A549 (cell line): ENCODE data around the gene PRICKLE1. TPM values are rescaled to one million over a fixed set of nuclear protein-coding genes. Genes with fewer than 3 reads are reported as not detected.

Experiments used
- ATAC-seq, 2 experiments: fragments of 200-7000 bp in 1 of 2; fragments of >200 bp in 1 of 2; cut with Nextera tagmentation in 1 of 2; cut with Tn5 transposase in 1 of 2; 3 replicates each; pipeline versions ENCODE4 v1.8.0 to v1.9.1; 2018 to 2020; ENCODE audit warnings: mild to moderate bottlenecking in 1 of 2, moderate library complexity in 1 of 2
- CTCF ChIA-PET: fragments of 300-600 bp; sonication (Branson Sonifier 250); formaldehyde crosslinking; extraction: SDS; loops from one replicate; lab custom pipeline; 2021; ENCODE audit warnings: antibody characterized with exemption, inconsistent platforms; lab: Yijun Ruan, JAX
- POLR2A ChIA-PET: fragments of 350-600 bp; formaldehyde crosslinking; extraction: SDS; loops from one replicate; lab custom pipeline; 2021; ENCODE audit warnings: antibody characterized with exemption, inconsistent platforms; lab: Yijun Ruan, JAX
- DNase-seq, 2 experiments: peaks; one replicate each; pipeline versions ENCODE4 v3.0.0 to v3.0.0-alpha.2; 2011 to 2016; ENCODE audit warnings: low read depth in 1 of 2, low spot score in 1 of 2
- FAIRE-seq: peaks from 2 replicates; lab custom pipeline; 2011; peaks lifted over from hg19 to GRCh38; lab: Jason Lieb, UNC
- H3K27ac ChIP-seq, 2 experiments: fragments of >200 bp; sonication (Bioruptor Twin); formaldehyde crosslinking; 3 replicates each; pipeline ENCODE4 v1.5.1; 2016 to 2017
- H3K4me1 ChIP-seq: fragments of >200 bp; sonication (Bioruptor Twin); formaldehyde crosslinking; 3 replicates; pipeline ENCODE4 v1.6.1; 2016
- H3K4me2 ChIP-seq: fragments of >200 bp; sonication (Bioruptor Twin); formaldehyde crosslinking; 3 replicates; pipeline ENCODE4 v1.6.1; 2016
- H3K4me3 ChIP-seq: fragments of >200 bp; sonication (Bioruptor Twin); formaldehyde crosslinking; 3 replicates; pipeline ENCODE4 v1.5.1; 2016
- H3K9me3 ChIP-seq: fragments of >200 bp; sonication (Bioruptor Twin); formaldehyde crosslinking; 3 replicates; pipeline ENCODE4 v1.6.1; 2016
- BHLHE40 ChIP-seq: IDR thresholded peaks from 2 replicates; pipeline ENCODE4 v1.6.1; 2012; ENCODE audit warnings: low read depth, low read length, inconsistent platforms
- CBX8 ChIP-seq: fragments of 200-600 bp; sonication (generic); IDR thresholded peaks from 2 replicates; pipeline ENCODE4 v1.6.1; 2016
- CEBPB ChIP-seq, 2 experiments: fragments of >200 bp in 1 of 2; sonication (Bioruptor Twin) in 1 of 2; formaldehyde crosslinking in 1 of 2; IDR thresholded peaks; 2 replicates each; pipeline ENCODE4 v1.6.1; 2012 to 2016
- EHF ChIP-seq: fragments of 250-450 bp; sonication (Bioruptor Pico); IDR thresholded peaks from 2 replicates; pipeline ENCODE4 v1.5.0; 2020; ENCODE audit warnings: mild to moderate bottlenecking
- FOSB ChIP-seq: fragments of 250-450 bp; sonication (Bioruptor Pico); IDR thresholded peaks from 2 replicates; pipeline ENCODE4 v1.5.0; 2020; ENCODE audit warnings: mild to moderate bottlenecking, moderate library complexity
- FOSL2 ChIP-seq, 2 experiments: fragments of 450-650 bp in 1 of 2; fragments of >200 bp in 1 of 2; sonication (Bioruptor Twin) in 1 of 2; formaldehyde crosslinking; IDR thresholded peaks; 2 replicates each; pipeline versions ENCODE4 v1.5.0 to v1.6.1; 2016 to 2020; ENCODE audit warnings: mild to moderate bottlenecking in 1 of 2, moderate library complexity in 1 of 2
- FOXS1 ChIP-seq: fragments of 250-450 bp; sonication (Bioruptor Pico); IDR thresholded peaks from 2 replicates; pipeline ENCODE4 v1.5.0; 2020; ENCODE audit warnings: mild to moderate bottlenecking, moderate library complexity
- GATA3 ChIP-seq: IDR thresholded peaks from 2 replicates; pipeline ENCODE4 v1.6.1; 2012; ENCODE audit warnings: borderline replicate concordance
- HEYL ChIP-seq: fragments of 250-450 bp; sonication (Bioruptor Pico); IDR thresholded peaks from 2 replicates; pipeline ENCODE4 v1.8.0; 2021; ENCODE audit warnings: mild to moderate bottlenecking, moderate library complexity
- HOXA7 ChIP-seq: fragments of 250-450 bp; sonication (Bioruptor Pico); IDR thresholded peaks from 2 replicates; pipeline ENCODE4 v1.5.0; 2020; ENCODE audit warnings: mild to moderate bottlenecking, moderate library complexity
- HOXB5 ChIP-seq: fragments of 250-450 bp; sonication (Bioruptor Pico); IDR thresholded peaks from 2 replicates; pipeline ENCODE4 v1.5.0; 2020; ENCODE audit warnings: mild to moderate bottlenecking, moderate library complexity
- JUN ChIP-seq, 2 experiments: fragments of >200 bp; sonication (Bioruptor Twin); formaldehyde crosslinking; IDR thresholded peaks; 2 replicates in 1 of 2; 3 replicates in 1 of 2; pipeline ENCODE4 v1.6.1; 2016 to 2017
- MYC ChIP-seq: IDR thresholded peaks from 2 replicates; pipeline ENCODE4 v1.6.1; 2012; ENCODE audit warnings: mild to moderate bottlenecking, inconsistent platforms, low read length, improper control_type of control experiment, borderline replicate concordance
- POLR2AphosphoS2 ChIP-seq: conservative IDR thresholded peaks from 2 replicates; pipeline ENCODE4 v1.6.1; 2012; ENCODE audit warnings: low read length, improper control_type of control experiment, inconsistent platforms
- RCOR1 ChIP-seq: fragments of 150-350 bp; IDR thresholded peaks from 2 replicates; pipeline ENCODE4 v1.6.1; 2014; ENCODE audit warnings: antibody characterized with exemption, low read length, low read depth
- SREBF2 ChIP-seq: fragments of 450-650 bp; IDR thresholded peaks from 2 replicates; pipeline ENCODE4 v1.6.1; 2014; ENCODE audit warnings: mild to moderate bottlenecking, moderate library complexity
- TP53 ChIP-seq: fragments of 250-450 bp; sonication (Bioruptor Pico); IDR thresholded peaks from 2 replicates; pipeline ENCODE4 v1.5.0; 2021; ENCODE audit warnings: mild to moderate bottlenecking, moderate library complexity
- ZSCAN20 ChIP-seq: fragments of 250-450 bp; sonication (Bioruptor Pico); IDR thresholded peaks from 2 replicates; pipeline ENCODE4 v1.8.0; 2022; ENCODE audit warnings: mild to moderate bottlenecking, moderate library complexity
- WGBS: methylation state at CpG from one replicate; pipeline ENCODE4 v1.1.6; 2017; ENCODE audit errors: missing lambda C conversion rate; 5-methylcytosine and 5-hydroxymethylcytosine counted together
- polyA plus RNA-seq, 4 experiments: library from polyadenylated mRNA; depleted of rRNA in 3 of 4; stranded (reverse); fragments of >200 nt; fragmentation: RNase III in 1 of 4; extraction: RNeasy Plus Mini Kit Qiagen cat#74134 plus additional on column Dnase treatment in 1 of 4; gene quantifications; 2 replicates in 3 of 4; 3 replicates in 1 of 4; pipeline ENCODE4 v1.2.3, GENCODE V29; 2011 to 2017
- TF ChIP-seq, protein P1 (sequence below): fragments of 250-450 bp; sonication (Bioruptor Pico); IDR thresholded peaks from 2 replicates; pipeline ENCODE4 v1.5.0; 2021; ENCODE audit warnings: mild to moderate bottlenecking, moderate library complexity, borderline replicate concordance
- TF ChIP-seq, protein P2 (sequence below): IDR thresholded peaks from 2 replicates; pipeline ENCODE4 v1.6.1; 2012; ENCODE audit warnings: low read depth, borderline replicate concordance
- TF ChIP-seq, protein P3 (sequence below): fragments of >200 bp; sonication (Bioruptor Twin); formaldehyde crosslinking; IDR thresholded peaks from 3 replicates; pipeline ENCODE4 v1.6.1; 2016
- TF ChIP-seq, protein P4 (sequence below): IDR thresholded peaks from 2 replicates; pipeline ENCODE4 v1.6.1; 2012
- TF ChIP-seq, protein P5 (sequence below): fragments of 150-350 bp; IDR thresholded peaks from 2 replicates; pipeline ENCODE4 v1.6.1; 2014; ENCODE audit warnings: low read depth, mild to moderate bottlenecking, low read length
- TF ChIP-seq, protein P6 (sequence below): fragments of 450-650 bp; IDR thresholded peaks from 2 replicates; pipeline ENCODE4 v1.6.1; 2014; ENCODE audit warnings: antibody characterized with exemption

PRICKLE1 gene
- polyA plus RNA-seq, 2 of the 4 experiments (the other 2 are of a cell fraction), result 1.5 to 1.8 TPM

DNA sequence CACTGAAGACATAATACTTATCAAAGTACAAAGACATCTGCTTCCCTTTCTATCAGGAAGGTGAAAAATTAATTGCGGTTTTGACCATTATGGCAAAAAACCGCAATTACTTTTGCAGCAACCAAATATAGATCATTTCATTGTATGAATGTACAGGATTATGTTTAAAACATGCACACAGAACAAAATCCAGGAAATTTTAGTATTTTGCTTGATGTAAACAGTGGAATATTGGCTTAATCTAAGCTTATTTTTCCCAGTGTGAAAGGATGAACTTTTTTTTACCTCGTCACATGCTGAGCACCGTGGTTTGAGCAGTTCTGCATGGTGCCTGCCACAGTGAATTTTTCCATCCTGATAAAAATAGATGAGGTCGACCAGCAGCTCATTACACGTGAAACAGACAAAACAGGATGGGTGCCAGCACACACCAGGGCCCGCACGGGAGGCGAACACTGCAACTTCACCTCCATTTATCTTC is 121.2 kb downstream of the PRICKLE1 start:
- H3K4me3 ChIP-seq, result no peak overlapping the region
- WGBS, result 77% methylated on average over 9 of the region's 9 CpGs
- no peak overlapping the region for H3K4me2 ChIP-seq
- no peak for TF ChIP-seq HEYL
- TF ChIP-seq, protein P1, sequence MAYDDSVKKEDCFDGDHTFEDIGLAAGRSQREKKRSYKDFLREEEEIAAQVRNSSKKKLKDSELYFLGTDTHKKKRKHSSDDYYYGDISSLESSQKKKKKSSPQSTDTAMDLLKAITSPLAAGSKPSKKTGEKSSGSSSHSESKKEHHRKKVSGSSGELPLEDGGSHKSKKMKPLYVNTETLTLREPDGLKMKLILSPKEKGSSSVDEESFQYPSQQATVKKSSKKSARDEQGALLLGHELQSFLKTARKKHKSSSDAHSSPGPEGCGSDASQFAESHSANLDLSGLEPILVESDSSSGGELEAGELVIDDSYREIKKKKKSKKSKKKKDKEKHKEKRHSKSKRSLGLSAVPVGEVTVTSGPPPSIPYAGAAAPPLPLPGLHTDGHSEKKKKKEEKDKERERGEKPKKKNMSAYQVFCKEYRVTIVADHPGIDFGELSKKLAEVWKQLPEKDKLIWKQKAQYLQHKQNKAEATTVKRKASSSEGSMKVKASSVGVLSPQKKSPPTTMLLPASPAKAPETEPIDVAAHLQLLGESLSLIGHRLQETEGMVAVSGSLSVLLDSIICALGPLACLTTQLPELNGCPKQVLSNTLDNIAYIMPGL (CRISPR knock-in tag), result no peak
- TF ChIP-seq, protein P2, sequence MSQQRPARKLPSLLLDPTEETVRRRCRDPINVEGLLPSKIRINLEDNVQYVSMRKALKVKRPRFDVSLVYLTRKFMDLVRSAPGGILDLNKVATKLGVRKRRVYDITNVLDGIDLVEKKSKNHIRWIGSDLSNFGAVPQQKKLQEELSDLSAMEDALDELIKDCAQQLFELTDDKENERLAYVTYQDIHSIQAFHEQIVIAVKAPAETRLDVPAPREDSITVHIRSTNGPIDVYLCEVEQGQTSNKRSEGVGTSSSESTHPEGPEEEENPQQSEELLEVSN, result no peak
- TF ChIP-seq, protein P3, sequence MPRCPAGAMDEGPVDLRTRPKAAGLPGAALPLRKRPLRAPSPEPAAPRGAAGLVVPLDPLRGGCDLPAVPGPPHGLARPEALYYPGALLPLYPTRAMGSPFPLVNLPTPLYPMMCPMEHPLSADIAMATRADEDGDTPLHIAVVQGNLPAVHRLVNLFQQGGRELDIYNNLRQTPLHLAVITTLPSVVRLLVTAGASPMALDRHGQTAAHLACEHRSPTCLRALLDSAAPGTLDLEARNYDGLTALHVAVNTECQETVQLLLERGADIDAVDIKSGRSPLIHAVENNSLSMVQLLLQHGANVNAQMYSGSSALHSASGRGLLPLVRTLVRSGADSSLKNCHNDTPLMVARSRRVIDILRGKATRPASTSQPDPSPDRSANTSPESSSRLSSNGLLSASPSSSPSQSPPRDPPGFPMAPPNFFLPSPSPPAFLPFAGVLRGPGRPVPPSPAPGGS, result no peak
- peaks cover 2% of the 10 kb centered on the region; the same call in 1 of the 3 replicates for H3K4me1 ChIP-seq
- FAIRE-seq, result no peak
- DNase-seq, result no peak
- ATAC-seq, result no peak
- no peaks in the 10 kb centered on the region for H3K9me3 ChIP-seq
- CTCF ChIA-PET, result interaction anchor here (8.3 kb wide), 1 partner anchor 13 kb away, joined by 64 read pairs; no protein-coding TSS in a partner anchor
- no peak overlapping the region for H3K27ac ChIP-seq
- POLR2A ChIA-PET, result no interaction called here

DNA sequence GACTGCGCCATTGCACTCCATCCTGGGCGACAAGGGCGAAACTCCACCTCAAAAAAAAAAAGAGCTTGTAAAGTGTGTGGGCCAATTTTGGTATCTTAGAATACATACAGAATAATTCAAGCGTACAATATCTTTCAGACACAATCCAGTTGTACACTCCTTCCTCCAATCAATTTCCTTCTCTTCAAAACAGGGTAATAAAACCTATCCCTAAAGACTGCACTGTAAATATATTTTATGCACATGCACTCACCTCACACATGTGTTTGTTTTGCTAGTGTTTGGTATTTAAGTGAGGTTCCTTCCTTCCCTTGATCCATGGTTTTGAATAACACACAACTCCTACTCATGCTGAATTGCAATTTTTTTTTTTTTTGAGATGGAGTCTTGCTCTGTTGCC is 125.9 kb downstream of the PRICKLE1 start:
- DNase-seq (no peak), ATAC-seq (no peak), FAIRE-seq (no peak)
- 95% methylated on average over 4 of the region's 4 CpGs for WGBS
- TF ChIP-seq TP53 (CRISPR knock-in tag) (no peak), MYC (no peak)
- ChIA-PET CTCF (interaction anchor here (4.3 kb wide), 1 partner anchor 19 kb away, joined by 17 read pairs; no protein-coding TSS in a partner anchor), POLR2A (no interaction called here)
- H3K4me1 ChIP-seq, result no peaks in the 10 kb centered on the region
- no peak overlapping the region for H3K4me2 ChIP-seq
- no peak overlapping the region for H3K27ac ChIP-seq
- H3K4me3 ChIP-seq, result no peak overlapping the region
- H3K9me3 ChIP-seq, result no peaks in the 10 kb centered on the region

DNA sequence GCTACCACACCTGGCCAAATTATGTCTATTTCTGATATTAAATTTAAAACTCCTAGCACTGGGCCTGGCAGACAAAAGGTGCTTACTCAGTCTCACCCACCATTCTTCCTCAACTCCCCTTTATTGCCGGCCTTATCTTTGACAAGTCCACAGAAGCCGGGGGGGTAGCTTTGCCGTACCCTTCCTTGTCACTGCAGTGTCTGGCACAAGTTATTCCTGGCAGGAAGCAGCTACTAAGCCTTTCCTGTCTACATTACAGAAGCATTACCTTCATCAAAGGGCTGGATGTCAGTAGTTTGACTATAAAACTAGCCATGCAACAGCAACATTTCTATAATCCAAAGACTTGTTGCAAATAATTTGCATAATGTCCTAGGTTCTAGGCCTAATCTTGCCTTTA is 127.1 kb downstream of the PRICKLE1 start:
- FAIRE-seq, result no peak
- Histone ChIP-seq H3K4me1 (no peaks in the 10 kb centered on the region), H3K9me3 (no peaks in the 10 kb centered on the region)
- ATAC-seq, result no peak
- TF ChIP-seq CEBPB (IDR thresholded peaks at IDR 0.05), result no peak
- no peak for TF ChIP-seq POLR2AphosphoS2
- TF ChIP-seq HEYL, result no peak
- TF ChIP-seq EHF (CRISPR knock-in tag), result no peak
- no peak for TF ChIP-seq JUN (IDR thresholded peaks at IDR 0.05)
- no peak for TF ChIP-seq FOSB (CRISPR knock-in tag)
- TF ChIP-seq, protein P4, sequence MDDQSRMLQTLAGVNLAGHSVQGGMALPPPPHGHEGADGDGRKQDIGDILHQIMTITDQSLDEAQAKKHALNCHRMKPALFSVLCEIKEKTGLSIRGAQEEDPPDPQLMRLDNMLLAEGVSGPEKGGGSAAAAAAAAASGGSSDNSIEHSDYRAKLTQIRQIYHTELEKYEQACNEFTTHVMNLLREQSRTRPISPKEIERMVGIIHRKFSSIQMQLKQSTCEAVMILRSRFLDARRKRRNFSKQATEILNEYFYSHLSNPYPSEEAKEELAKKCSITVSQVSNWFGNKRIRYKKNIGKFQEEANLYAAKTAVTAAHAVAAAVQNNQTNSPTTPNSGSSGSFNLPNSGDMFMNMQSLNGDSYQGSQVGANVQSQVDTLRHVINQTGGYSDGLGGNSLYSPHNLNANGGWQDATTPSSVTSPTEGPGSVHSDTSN, result no peak
- TF ChIP-seq, protein P5, sequence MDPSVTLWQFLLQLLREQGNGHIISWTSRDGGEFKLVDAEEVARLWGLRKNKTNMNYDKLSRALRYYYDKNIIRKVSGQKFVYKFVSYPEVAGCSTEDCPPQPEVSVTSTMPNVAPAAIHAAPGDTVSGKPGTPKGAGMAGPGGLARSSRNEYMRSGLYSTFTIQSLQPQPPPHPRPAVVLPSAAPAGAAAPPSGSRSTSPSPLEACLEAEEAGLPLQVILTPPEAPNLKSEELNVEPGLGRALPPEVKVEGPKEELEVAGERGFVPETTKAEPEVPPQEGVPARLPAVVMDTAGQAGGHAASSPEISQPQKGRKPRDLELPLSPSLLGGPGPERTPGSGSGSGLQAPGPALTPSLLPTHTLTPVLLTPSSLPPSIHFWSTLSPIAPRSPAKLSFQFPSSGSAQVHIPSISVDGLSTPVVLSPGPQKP, result no peak
- TF ChIP-seq FOXS1 (CRISPR knock-in tag), result no peak
- no peak for TF ChIP-seq BHLHE40
- no peak for TF ChIP-seq ZSCAN20
- TF ChIP-seq CBX8, result no peak
- TF ChIP-seq, protein P1 (CRISPR knock-in tag), result no peak
- TF ChIP-seq HOXB5 (CRISPR knock-in tag), result no peak
- TF ChIP-seq HOXA7 (CRISPR knock-in tag), result no peak
- TF ChIP-seq RCOR1, result no peak
- TF ChIP-seq, protein P6, sequence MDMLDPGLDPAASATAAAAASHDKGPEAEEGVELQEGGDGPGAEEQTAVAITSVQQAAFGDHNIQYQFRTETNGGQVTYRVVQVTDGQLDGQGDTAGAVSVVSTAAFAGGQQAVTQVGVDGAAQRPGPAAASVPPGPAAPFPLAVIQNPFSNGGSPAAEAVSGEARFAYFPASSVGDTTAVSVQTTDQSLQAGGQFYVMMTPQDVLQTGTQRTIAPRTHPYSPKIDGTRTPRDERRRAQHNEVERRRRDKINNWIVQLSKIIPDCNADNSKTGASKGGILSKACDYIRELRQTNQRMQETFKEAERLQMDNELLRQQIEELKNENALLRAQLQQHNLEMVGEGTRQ, result no peak
- no peak for TF ChIP-seq GATA3
- no peak for TF ChIP-seq SREBF2
- no peak for TF ChIP-seq FOSL2 (IDR thresholded peaks at IDR 0.05)
- TF ChIP-seq FOSL2 (CRISPR knock-in tag; IDR thresholded peaks at IDR 0.05), result no peak
- TF ChIP-seq, all 56 proteins: peak for 0
- DNase-seq, result no peak
- ChIA-PET POLR2A (no interaction called here), CTCF (interaction anchor here (1.3 to 4.3 kb wide), 2 partner anchors 20 kb away, joined by 3 to 17 read pairs; no protein-coding TSS in a partner anchor)
- Histone ChIP-seq H3K27ac (no peak overlapping the region), H3K4me2 (no peak overlapping the region), H3K4me3 (no peak overlapping the region)
- WGBS, result 60% methylated on average over 3 of the region's 3 CpGs
